LNCAP (cell line): Measurements from ENCODE around the gene STAC3.

Experiments
- CTCF ChIP-seq: fragments of 450-650 bp; IDR thresholded peaks from 2 replicates; pipeline ENCODE4 v1.5.1; 2017; ENCODE audit warnings: mild to moderate bottlenecking

Gene STAC3

GRCh38 chr12:57272337-57273151 lies 21.6 kb upstream of the STAC3 start:
- no peak for TF ChIP-seq CTCF

GRCh38 chr12:57270966-57271470 lies 20.0 kb upstream of the STAC3 start:
- no peak for TF ChIP-seq CTCF

GRCh38 chr12:57268264-57268663 lies 17.3 kb upstream of the STAC3 start:
- TF ChIP-seq CTCF, result no peak

- no peak for TF ChIP-seq CTCF
Measured at GRCh38 chr12:57266681-57267080, 15.7 kb upstream of the STAC3 start.

GRCh38 chr12:57263096-57263495 lies 12.1 kb upstream of the STAC3 start:
- TF ChIP-seq CTCF, result no peak

- TF ChIP-seq CTCF, result no peak
Measured at GRCh38 chr12:57262126-57262822, 11.3 kb upstream of the STAC3 start.

GRCh38 chr12:57261428-57261865 lies 10.5 kb upstream of the STAC3 start:
- no peak for TF ChIP-seq CTCF
